ENCODE measurements around the gene PABPN1L.

Gene PABPN1L

GRCh38 chr16:88886420-88886844 is 20.0 kb upstream of the PABPN1L start:
- Histone ChIP-seq H3K9me2 (replicated peaks; ENCODE audit: insufficient read depth, low read length) (no peaks in the 10 kb centered on the region), H3K9ac (ENCODE audit: low read length) (no peak overlapping the region), H3K4me3 (ENCODE audit: low read length) (no peak overlapping the region), H4K20me1 (ENCODE audit: insufficient read depth, low read length) (no peaks in the 10 kb centered on the region), H3K4me1 (ENCODE audit: low read length) (no peaks in the 10 kb centered on the region), H3K9me3 (replicated peaks; ENCODE audit: insufficient read depth, low read length) (no peaks in the 10 kb centered on the region), H3K27me3 (replicated peaks; ENCODE audit: insufficient read depth, low read length) (no peaks in the 10 kb centered on the region), H3K79me2 (ENCODE audit: low read length) (no peaks in the 10 kb centered on the region), H3K36me3 (replicated peaks; ENCODE audit: insufficient read depth, low read length) (no peaks in the 10 kb centered on the region), H3F3A (ENCODE audit: insufficient read depth, low read length) (no peaks in the 10 kb centered on the region), H2AFZ (ENCODE audit: low read length) (no peak overlapping the region), H3K4me2 (ENCODE audit: low read depth, low read length) (no peak overlapping the region), H3K27ac (ENCODE audit: low read length) (no peak overlapping the region)
- TF ChIP-seq CTCF (IDR thresholded peaks at IDR 0.05; ENCODE audit: low read length) (no peak), EZH2phosphoT487 (IDR thresholded peaks at IDR 0.05; ENCODE audit: low read length) (no peak), EZH2 (optimal IDR thresholded peaks at IDR 0.05; ENCODE audit: low read depth, low read length) (no peak)
- no peak for DNase-seq

DNA sequence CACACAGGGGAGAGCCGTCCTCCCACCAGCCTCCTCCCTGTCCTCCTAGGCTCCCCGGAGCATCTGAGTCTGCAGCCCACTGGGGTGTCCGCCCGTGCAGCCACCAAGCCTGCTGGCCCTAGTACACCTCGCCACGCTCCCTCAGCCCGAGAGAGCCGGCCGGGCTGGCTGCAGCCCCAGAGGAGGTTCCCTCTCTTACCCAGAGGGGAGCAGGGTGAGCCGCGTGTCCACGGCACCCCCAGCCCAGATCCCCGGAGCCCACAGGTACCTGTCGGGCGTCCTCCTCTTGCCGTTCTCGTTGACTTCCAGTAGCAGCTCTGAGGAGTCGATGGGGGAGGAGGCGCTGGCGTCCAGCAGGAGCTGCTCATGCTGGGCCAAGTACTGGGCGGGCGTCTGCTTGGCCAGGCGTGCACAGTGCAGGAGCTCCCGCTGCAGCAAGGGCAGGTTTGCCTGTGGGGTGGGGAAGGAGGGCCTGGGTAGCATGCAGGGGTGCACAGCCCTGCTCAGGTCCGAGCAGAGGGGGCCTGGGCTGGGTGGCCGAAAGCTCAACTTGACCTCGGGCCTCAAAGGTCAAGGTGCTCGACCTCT is 19.3 kb upstream of the PABPN1L start:
- Histone ChIP-seq H3K9me3 (replicated peaks; ENCODE audit: insufficient read depth, low read length) (no peaks in the 10 kb centered on the region), H3K79me2 (ENCODE audit: low read length) (no peaks in the 10 kb centered on the region), H3K4me1 (ENCODE audit: low read length) (no peaks in the 10 kb centered on the region), H3K4me2 (ENCODE audit: low read depth, low read length) (no peak overlapping the region), H2AFZ (ENCODE audit: low read length) (no peak overlapping the region), H3K27me3 (replicated peaks; ENCODE audit: insufficient read depth, low read length) (no peaks in the 10 kb centered on the region), H3K9ac (ENCODE audit: low read length) (no peak overlapping the region), H3K36me3 (replicated peaks; ENCODE audit: insufficient read depth, low read length) (no peaks in the 10 kb centered on the region), H3K4me3 (ENCODE audit: low read length) (no peak overlapping the region), H3F3A (ENCODE audit: insufficient read depth, low read length) (no peaks in the 10 kb centered on the region), H3K9me2 (replicated peaks; ENCODE audit: insufficient read depth, low read length) (no peaks in the 10 kb centered on the region), H4K20me1 (ENCODE audit: insufficient read depth, low read length) (no peaks in the 10 kb centered on the region), H3K27ac (ENCODE audit: low read length) (no peak overlapping the region)
- no peak for TF ChIP-seq EZH2phosphoT487 (IDR thresholded peaks at IDR 0.05; ENCODE audit: low read length)
- TF ChIP-seq EZH2 (optimal IDR thresholded peaks at IDR 0.05; ENCODE audit: low read depth, low read length) = no peak
- no peak for TF ChIP-seq CTCF (IDR thresholded peaks at IDR 0.05; ENCODE audit: low read length)
- DNase-seq = no peak

GRCh38 chr16:88884569-88885271 is 18.3 kb upstream of the PABPN1L start:
- Histone ChIP-seq H3K36me3 (replicated peaks; ENCODE audit: insufficient read depth, low read length) (no peaks in the 10 kb centered on the region), H4K20me1 (ENCODE audit: insufficient read depth, low read length) (no peaks in the 10 kb centered on the region), H3K27me3 (replicated peaks; ENCODE audit: insufficient read depth, low read length) (no peaks in the 10 kb centered on the region), H3K4me1 (ENCODE audit: low read length) (no peaks in the 10 kb centered on the region), H3K9me2 (replicated peaks; ENCODE audit: insufficient read depth, low read length) (no peaks in the 10 kb centered on the region), H3F3A (ENCODE audit: insufficient read depth, low read length) (no peaks in the 10 kb centered on the region), H2AFZ (ENCODE audit: low read length) (no peak overlapping the region), H3K9ac (ENCODE audit: low read length) (no peak overlapping the region), H3K79me2 (ENCODE audit: low read length) (no peaks in the 10 kb centered on the region), H3K4me3 (ENCODE audit: low read length) (no peak overlapping the region), H3K4me2 (ENCODE audit: low read depth, low read length) (no peak overlapping the region), H3K9me3 (replicated peaks; ENCODE audit: insufficient read depth, low read length) (no peaks in the 10 kb centered on the region), H3K27ac (ENCODE audit: low read length) (no peak overlapping the region)
- TF ChIP-seq CTCF (IDR thresholded peaks at IDR 0.05; ENCODE audit: low read length) (no peak), EZH2 (optimal IDR thresholded peaks at IDR 0.05; ENCODE audit: low read depth, low read length) (no peak), EZH2phosphoT487 (IDR thresholded peaks at IDR 0.05; ENCODE audit: low read length) (no peak)
- DNase-seq = no peak

Data from MM.1S (cell line).